Prostate gland (tissue), 2 donors: Measurements from ENCODE around the gene LDHD.

Experiments used
- CTCF ChIP-seq, 4 experiments: fragments of 200-600 bp in 2 of 4; fragments of 450-650 bp in 2 of 4; sonication (generic) in 2 of 4; IDR thresholded peaks; 1 replicate in 3 of 4; 2 replicates in 1 of 4; pipeline ENCODE4 v1.5.1; 2016 to 2019; ENCODE audit warnings: antibody characterized with exemption in 4 of 4, mild to moderate bottlenecking in 2 of 4, moderate library complexity in 2 of 4
- POLR2A ChIP-seq: fragments of 450-650 bp; IDR thresholded peaks from one replicate; pipeline ENCODE4 v1.6.1; 2016; ENCODE audit warnings: antibody characterized with exemption, mild to moderate bottlenecking

GRCh38 chr16:75078886-75079285, 37.7 kb downstream of the LDHD start:
- no peak for TF ChIP-seq POLR2A
- no peak for TF ChIP-seq CTCF (IDR thresholded peaks at IDR 0.05)
